HEK293 (cell line): ENCODE measurements around the gene PPP6C.
A peak's percentile ranks its signal among the peaks of the same experiment; 100 is the strongest.

Experiments
- CTCF ChIA-PET: fragments of 350-600 bp; formaldehyde crosslinking; extraction: SDS; loops from one replicate; lab custom pipeline; 2021; ENCODE audit warnings: antibody characterized with exemption; lab: Yijun Ruan, JAX
- POLR2A ChIA-PET: fragments of 300-600 bp; formaldehyde crosslinking; extraction: SDS; loops from one replicate; lab custom pipeline; 2020; ENCODE audit warnings: antibody characterized with exemption, inconsistent platforms; lab: Yijun Ruan, JAX
- H3K27ac ChIP-seq: fragments of 200-500 bp; sonication (Bioruptor generic); 2 replicates; pipeline ENCODE4 v1.5.1; 2014; ENCODE audit warnings: low read depth, low read length, control low read depth, inconsistent platforms; ENCODE audit errors: extremely low read depth
- H3K36me3 ChIP-seq, 2 experiments: fragments of 200-500 bp in 1 of 2; sonication (Bioruptor generic) in 1 of 2; 1 replicate in 1 of 2; 2 replicates in 1 of 2; pipeline ENCODE4 v1.5.1; 2014 to 2017; ENCODE audit warnings: inconsistent platforms in 2 of 2, low read length in 2 of 2; ENCODE audit not compliant: control insufficient read depth in 2 of 2, insufficient read depth in 1 of 2
- H3K4me1 ChIP-seq: fragments of 200-500 bp; sonication (Bioruptor generic); 2 replicates; pipeline ENCODE4 v1.5.1; 2014; ENCODE audit warnings: mild to moderate bottlenecking, low read length, inconsistent platforms; ENCODE audit not compliant: control insufficient read depth, insufficient read depth
- H3K4me3 ChIP-seq: 2 replicates; pipeline ENCODE4 v1.5.1; 2011; ENCODE audit warnings: low read depth, mild to moderate bottlenecking, control low read depth, low read length, moderate library complexity
- H3K9me3 ChIP-seq: fragments of 200-500 bp; sonication (Bioruptor generic); 2 replicates; pipeline ENCODE4 v1.5.1; 2014; ENCODE audit warnings: low read depth, low read length, inconsistent platforms; ENCODE audit not compliant: control insufficient read depth, insufficient read depth
- OVOL3 ChIP-seq: fragments of 450-650 bp; formaldehyde crosslinking; IDR thresholded peaks from 2 replicates; pipeline ENCODE4 v1.5.1; 2016; ENCODE audit warnings: missing biosample characterization, missing genetic modification characterization
- ZBTB48 ChIP-seq: fragments of 450-650 bp; formaldehyde crosslinking; IDR thresholded peaks from 2 replicates; pipeline ENCODE4 v1.5.1; 2016; ENCODE audit warnings: missing biosample characterization, missing genetic modification characterization
- ZNF16 ChIP-seq: fragments of 450-650 bp; formaldehyde crosslinking; IDR thresholded peaks from 2 replicates; pipeline ENCODE4 v1.5.1; 2016; ENCODE audit warnings: low read depth, missing biosample characterization, missing genetic modification characterization
- ZNF324 ChIP-seq: fragments of 450-650 bp; formaldehyde crosslinking; IDR thresholded peaks from 2 replicates; pipeline ENCODE4 v1.5.1; 2016; ENCODE audit warnings: missing biosample characterization, missing genetic modification characterization
- ZNF555 ChIP-seq: fragments of 450-650 bp; formaldehyde crosslinking; conservative IDR thresholded peaks from 2 replicates; pipeline ENCODE4 v1.5.1; 2017; ENCODE audit warnings: missing biosample characterization, mild to moderate bottlenecking, missing genetic modification characterization, inconsistent platforms
- ZNF560 ChIP-seq: fragments of 450-650 bp; formaldehyde crosslinking; IDR thresholded peaks from 2 replicates; pipeline ENCODE4 v1.5.1; 2017; ENCODE audit warnings: missing biosample characterization, missing genetic modification characterization, borderline replicate concordance
- ZNF654 ChIP-seq: fragments of 450-650 bp; formaldehyde crosslinking; IDR thresholded peaks from 2 replicates; pipeline ENCODE4 v1.5.1; 2016; ENCODE audit warnings: low read depth, missing biosample characterization, missing genetic modification characterization
- ZNF660 ChIP-seq: fragments of 450-650 bp; IDR thresholded peaks from 2 replicates; pipeline ENCODE4 v1.5.1; 2018; ENCODE audit warnings: missing biosample characterization, mild to moderate bottlenecking, missing genetic modification characterization
- ZNF707 ChIP-seq: fragments of 450-650 bp; formaldehyde crosslinking; IDR thresholded peaks from 2 replicates; pipeline ENCODE4 v1.5.1; 2016; ENCODE audit warnings: missing biosample characterization, missing genetic modification characterization
- TF ChIP-seq, protein P1 (sequence below): fragments of 450-650 bp; formaldehyde crosslinking; IDR thresholded peaks from 2 replicates; pipeline ENCODE4 v1.5.0; 2017; ENCODE audit warnings: missing biosample characterization, missing genetic modification characterization, borderline replicate concordance
- TF ChIP-seq, protein P2 (sequence below): fragments of 450-650 bp; formaldehyde crosslinking; IDR thresholded peaks from 2 replicates; pipeline ENCODE4 v1.5.1; 2016; ENCODE audit warnings: missing biosample characterization, missing genetic modification characterization
- TF ChIP-seq, protein P3 (sequence below): fragments of 450-650 bp; formaldehyde crosslinking; IDR thresholded peaks from 2 replicates; pipeline ENCODE4 v1.5.1; 2016; ENCODE audit warnings: missing biosample characterization, missing genetic modification characterization
- TF ChIP-seq, protein P4 (sequence below): fragments of 450-650 bp; formaldehyde crosslinking; IDR thresholded peaks from 2 replicates; pipeline ENCODE4 v1.5.1; 2017; ENCODE audit warnings: missing biosample characterization, missing genetic modification characterization
- TF ChIP-seq, protein P5 (sequence below): fragments of 450-650 bp; formaldehyde crosslinking; IDR thresholded peaks from 2 replicates; pipeline ENCODE4 v1.5.1; 2016; ENCODE audit warnings: missing biosample characterization, missing genetic modification characterization

The PPP6C gene

DNA sequence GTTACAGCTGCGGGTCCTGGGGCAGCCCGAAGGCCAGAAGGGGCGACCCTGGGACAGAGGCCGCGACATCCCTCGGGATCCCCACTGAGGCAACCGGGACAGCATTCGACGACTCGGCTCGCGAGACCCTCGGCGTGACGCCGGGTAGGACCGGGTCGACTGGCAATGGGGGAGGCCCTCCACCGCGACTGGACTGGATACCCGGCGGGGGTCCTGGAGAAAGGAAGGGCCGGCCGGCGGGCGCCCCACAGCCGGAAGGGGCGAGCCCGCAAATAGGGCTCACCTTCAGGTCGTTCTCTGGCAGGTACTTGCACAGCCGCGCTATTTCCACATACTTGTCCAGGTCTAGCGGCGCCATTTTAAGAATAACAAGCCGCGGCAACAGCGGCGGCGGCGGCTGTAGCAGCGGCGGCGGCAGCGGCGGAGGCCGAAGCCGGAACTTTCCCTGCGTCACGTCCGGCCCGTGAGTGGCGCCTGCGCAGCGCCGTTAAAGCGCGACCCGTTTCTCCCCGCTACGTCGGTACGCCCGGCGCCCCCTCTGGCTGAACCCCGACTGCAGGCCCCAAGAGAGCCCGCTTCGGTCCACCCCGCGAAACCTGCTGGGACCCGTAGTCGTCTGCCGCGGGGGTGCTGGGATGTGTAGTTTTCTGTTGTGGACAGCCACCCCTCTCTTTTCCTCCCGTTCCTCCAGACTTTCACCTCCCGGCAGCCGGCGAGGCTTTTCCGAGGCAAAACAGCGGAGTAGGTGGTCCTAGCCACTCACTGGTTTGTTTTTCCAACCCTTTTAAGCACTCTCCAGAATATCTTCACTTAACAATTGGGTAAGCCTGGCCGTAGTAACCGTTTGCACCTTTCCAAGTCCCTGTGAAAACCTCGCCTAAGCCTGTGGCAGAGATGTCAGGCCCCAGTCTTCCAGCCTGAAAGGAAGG is at the start of gene PPP6C (continued):
- TF ChIP-seq OVOL3 (tag by site-specific recombination), result no peak
- peak; percentile 60; the same call in 1 of the 2 replicates for TF ChIP-seq ZNF324 (tag by site-specific recombination)
- TF ChIP-seq, protein P1, sequence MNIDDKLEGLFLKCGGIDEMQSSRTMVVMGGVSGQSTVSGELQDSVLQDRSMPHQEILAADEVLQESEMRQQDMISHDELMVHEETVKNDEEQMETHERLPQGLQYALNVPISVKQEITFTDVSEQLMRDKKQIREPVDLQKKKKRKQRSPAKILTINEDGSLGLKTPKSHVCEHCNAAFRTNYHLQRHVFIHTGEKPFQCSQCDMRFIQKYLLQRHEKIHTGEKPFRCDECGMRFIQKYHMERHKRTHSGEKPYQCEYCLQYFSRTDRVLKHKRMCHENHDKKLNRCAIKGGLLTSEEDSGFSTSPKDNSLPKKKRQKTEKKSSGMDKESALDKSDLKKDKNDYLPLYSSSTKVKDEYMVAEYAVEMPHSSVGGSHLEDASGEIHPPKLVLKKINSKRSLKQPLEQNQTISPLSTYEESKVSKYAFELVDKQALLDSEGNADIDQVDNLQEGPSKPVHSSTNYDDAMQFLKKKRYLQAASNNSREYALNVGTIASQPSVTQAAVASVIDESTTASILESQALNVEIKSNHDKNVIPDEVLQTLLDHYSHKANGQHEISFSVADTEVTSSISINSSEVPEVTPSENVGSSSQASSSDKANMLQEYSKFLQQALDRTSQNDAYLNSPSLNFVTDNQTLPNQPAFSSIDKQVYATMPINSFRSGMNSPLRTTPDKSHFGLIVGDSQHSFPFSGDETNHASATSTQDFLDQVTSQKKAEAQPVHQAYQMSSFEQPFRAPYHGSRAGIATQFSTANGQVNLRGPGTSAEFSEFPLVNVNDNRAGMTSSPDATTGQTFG (tag by site-specific recombination), result no peak
- TF ChIP-seq, protein P2, sequence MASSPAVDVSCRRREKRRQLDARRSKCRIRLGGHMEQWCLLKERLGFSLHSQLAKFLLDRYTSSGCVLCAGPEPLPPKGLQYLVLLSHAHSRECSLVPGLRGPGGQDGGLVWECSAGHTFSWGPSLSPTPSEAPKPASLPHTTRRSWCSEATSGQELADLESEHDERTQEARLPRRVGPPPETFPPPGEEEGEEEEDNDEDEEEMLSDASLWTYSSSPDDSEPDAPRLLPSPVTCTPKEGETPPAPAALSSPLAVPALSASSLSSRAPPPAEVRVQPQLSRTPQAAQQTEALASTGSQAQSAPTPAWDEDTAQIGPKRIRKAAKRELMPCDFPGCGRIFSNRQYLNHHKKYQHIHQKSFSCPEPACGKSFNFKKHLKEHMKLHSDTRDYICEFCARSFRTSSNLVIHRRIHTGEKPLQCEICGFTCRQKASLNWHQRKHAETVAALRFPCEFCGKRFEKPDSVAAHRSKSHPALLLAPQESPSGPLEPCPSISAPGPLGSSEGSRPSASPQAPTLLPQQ (tag by site-specific recombination), result peak; percentile 72; the same call in 1 of the 2 replicates
- TF ChIP-seq ZNF555 (tag by site-specific recombination), result no peak
- TF ChIP-seq, protein P3, sequence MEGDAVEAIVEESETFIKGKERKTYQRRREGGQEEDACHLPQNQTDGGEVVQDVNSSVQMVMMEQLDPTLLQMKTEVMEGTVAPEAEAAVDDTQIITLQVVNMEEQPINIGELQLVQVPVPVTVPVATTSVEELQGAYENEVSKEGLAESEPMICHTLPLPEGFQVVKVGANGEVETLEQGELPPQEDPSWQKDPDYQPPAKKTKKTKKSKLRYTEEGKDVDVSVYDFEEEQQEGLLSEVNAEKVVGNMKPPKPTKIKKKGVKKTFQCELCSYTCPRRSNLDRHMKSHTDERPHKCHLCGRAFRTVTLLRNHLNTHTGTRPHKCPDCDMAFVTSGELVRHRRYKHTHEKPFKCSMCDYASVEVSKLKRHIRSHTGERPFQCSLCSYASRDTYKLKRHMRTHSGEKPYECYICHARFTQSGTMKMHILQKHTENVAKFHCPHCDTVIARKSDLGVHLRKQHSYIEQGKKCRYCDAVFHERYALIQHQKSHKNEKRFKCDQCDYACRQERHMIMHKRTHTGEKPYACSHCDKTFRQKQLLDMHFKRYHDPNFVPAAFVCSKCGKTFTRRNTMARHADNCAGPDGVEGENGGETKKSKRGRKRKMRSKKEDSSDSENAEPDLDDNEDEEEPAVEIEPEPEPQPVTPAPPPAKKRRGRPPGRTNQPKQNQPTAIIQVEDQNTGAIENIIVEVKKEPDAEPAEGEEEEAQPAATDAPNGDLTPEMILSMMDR (tag by site-specific recombination), result peak; percentile 92
- TF ChIP-seq ZNF560 (tag by site-specific recombination), result 0 out of 2 replicates have a peak, but pooled peaks have one; percentile 54
- 0 out of 2 replicates have a peak, but pooled peaks have one; percentile 31 for TF ChIP-seq ZNF660 (tag by site-specific recombination)

DNA sequence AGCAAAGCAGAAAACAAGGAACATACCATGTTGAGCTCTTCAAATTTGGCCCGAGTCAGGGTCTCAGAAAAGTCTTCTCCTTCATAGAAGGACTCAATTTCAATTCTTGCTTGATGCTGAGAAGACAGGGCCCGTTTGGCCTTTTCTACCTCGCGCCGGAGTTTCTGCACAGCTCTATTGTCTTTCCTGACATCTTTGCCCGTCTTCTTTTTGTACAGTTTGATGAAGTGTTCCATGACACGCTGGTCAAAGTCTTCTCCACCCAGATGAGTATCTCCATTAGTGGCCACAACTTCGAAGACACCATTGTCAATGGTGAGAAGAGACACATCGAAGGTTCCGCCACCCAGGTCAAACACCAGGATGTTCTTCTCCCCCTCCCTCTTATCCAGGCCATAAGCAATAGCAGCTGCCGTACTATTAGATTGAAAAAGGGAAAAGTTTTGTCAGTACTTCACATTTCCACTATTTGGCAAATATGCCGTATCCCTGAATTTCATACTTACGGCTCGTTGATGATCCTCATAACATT is 49.4 kb upstream of the PPP6C start:
- no peak for TF ChIP-seq ZNF654 (tag by site-specific recombination)
- no peak for TF ChIP-seq ZNF16 (tag by site-specific recombination)
- TF ChIP-seq, protein P4, sequence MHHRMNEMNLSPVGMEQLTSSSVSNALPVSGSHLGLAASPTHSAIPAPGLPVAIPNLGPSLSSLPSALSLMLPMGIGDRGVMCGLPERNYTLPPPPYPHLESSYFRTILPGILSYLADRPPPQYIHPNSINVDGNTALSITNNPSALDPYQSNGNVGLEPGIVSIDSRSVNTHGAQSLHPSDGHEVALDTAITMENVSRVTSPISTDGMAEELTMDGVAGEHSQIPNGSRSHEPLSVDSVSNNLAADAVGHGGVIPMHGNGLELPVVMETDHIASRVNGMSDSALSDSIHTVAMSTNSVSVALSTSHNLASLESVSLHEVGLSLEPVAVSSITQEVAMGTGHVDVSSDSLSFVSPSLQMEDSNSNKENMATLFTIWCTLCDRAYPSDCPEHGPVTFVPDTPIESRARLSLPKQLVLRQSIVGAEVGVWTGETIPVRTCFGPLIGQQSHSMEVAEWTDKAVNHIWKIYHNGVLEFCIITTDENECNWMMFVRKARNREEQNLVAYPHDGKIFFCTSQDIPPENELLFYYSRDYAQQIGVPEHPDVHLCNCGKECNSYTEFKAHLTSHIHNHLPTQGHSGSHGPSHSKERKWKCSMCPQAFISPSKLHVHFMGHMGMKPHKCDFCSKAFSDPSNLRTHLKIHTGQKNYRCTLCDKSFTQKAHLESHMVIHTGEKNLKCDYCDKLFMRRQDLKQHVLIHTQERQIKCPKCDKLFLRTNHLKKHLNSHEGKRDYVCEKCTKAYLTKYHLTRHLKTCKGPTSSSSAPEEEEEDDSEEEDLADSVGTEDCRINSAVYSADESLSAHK, result no peak
- no peak for TF ChIP-seq ZBTB48 (tag by site-specific recombination)
- no peak for TF ChIP-seq ZNF707 (tag by site-specific recombination)
- TF ChIP-seq, protein P5, sequence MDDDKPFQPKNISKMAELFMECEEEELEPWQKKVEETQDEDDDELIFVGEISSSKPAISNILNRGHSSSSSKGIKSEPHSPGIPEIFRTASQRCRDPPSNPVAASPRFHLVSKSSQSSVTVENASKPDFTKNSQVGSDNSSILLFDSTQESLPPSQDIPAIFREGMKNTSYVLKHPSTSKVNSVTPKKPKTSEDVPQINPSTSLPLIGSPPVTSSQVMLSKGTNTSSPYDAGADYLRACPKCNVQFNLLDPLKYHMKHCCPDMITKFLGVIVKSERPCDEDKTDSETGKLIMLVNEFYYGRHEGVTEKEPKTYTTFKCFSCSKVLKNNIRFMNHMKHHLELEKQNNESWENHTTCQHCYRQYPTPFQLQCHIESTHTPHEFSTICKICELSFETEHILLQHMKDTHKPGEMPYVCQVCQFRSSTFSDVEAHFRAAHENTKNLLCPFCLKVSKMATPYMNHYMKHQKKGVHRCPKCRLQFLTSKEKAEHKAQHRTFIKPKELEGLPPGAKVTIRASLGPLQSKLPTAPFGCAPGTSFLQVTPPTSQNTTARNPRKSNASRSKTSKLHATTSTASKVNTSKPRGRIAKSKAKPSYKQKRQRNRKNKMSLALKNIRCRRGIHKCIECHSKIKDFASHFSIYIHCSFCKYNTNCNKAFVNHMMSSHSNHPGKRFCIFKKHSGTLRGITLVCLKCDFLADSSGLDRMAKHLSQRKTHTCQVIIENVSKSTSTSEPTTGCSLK, result no peak
- no peak overlapping the region for H3K27ac ChIP-seq
- no peaks in the 10 kb centered on the region for H3K4me1 ChIP-seq
- no peak overlapping the region for H3K4me3 ChIP-seq
- H3K36me3 ChIP-seq, result peaks cover 13 to 65% of the 10 kb centered on the region in 2 experiments; a peak in 2 of 3 replicates
- no peaks in the 10 kb centered on the region for H3K9me3 ChIP-seq
- ChIA-PET CTCF (interaction anchor here (1.2 kb wide), 1 partner anchor 95 kb away, joined by 4 read pairs; no protein-coding TSS in a partner anchor), POLR2A (interaction anchor here (1.2 kb wide), 1 partner anchor 76 kb away, joined by 3 read pairs; no protein-coding TSS in a partner anchor)
